HepG2 (cell line): ENCODE measurements around the gene MYH7. TPM values are rescaled to one million over a fixed set of nuclear protein-coding genes. Genes with fewer than 3 reads are reported as not detected.

Experiments
- ATF4 ChIP-seq, 2 experiments: fragments of 450-650 bp in 1 of 2; sonication (generic) in 1 of 2; formaldehyde crosslinking; IDR thresholded peaks; 2 replicates each; pipeline versions ENCODE4 v1.5.0 to v1.8.0; 2020 to 2022; ENCODE audit warnings: mild to moderate bottlenecking in 1 of 2, missing genetic modification reagents in 1 of 2
- PATZ1 ChIP-seq: sonication (generic); formaldehyde crosslinking; IDR thresholded peaks from 2 replicates; pipeline ENCODE4 v1.4.0; 2020; ENCODE audit warnings: missing genetic modification reagents
- STAG1 ChIP-seq: sonication (generic); formaldehyde crosslinking; IDR thresholded peaks from 2 replicates; pipeline ENCODE4 v1.4.0; 2020; ENCODE audit warnings: missing genetic modification reagents
- XRCC5 ChIP-seq: fragments of 200-400 bp; formaldehyde crosslinking; optimal IDR thresholded peaks from 2 replicates; pipeline ENCODE3; 2017; ENCODE audit warnings: mild to moderate bottlenecking, low read length
- ZBTB3 ChIP-seq: sonication (generic); formaldehyde crosslinking; IDR thresholded peaks from 2 replicates; pipeline ENCODE4 v1.4.0; 2020; ENCODE audit warnings: low read depth, mild to moderate bottlenecking, moderate library complexity, missing genetic modification reagents, borderline replicate concordance
- ZFYVE20 ChIP-seq: sonication (generic); formaldehyde crosslinking; IDR thresholded peaks from 2 replicates; pipeline ENCODE4 v1.8.0; 2023; ENCODE audit warnings: low read depth, mild to moderate bottlenecking, moderate library complexity, missing genetic modification reagents, borderline replicate concordance
- polyA plus RNA-seq, 8 experiments: library from polyadenylated mRNA; depleted of rRNA in 3 of 8; stranded (reverse) in 7 of 8; unstranded in 1 of 8; fragments of >200 nt; fragmentation: Illumina TruSeq in 4 of 8; extraction: Trizol in 4 of 8; gene quantifications; 2 replicates each; pipeline versions ENCODE4 v1.2.1 to v1.2.3, GENCODE V29; 2011 to 2016; ENCODE audit warnings: low read depth in 4 of 8, missing spikeins in 1 of 8, mixed read lengths in 1 of 8; ENCODE audit not compliant: insufficient read depth in 1 of 8
- total RNA-seq, 5 experiments: library from RNA; depleted of rRNA; stranded (reverse); fragments of >200 nt; fragmentation: Illumina TruSeq; extraction: Trizol; gene quantifications; 2 replicates each; pipeline ENCODE4 v1.2.3, GENCODE V29; 2016; ENCODE audit warnings: low read depth in 1 of 5
- TF ChIP-seq, protein P1 (sequence below): sonication (generic); formaldehyde crosslinking; IDR thresholded peaks from 2 replicates; pipeline ENCODE4 v1.5.1; 2020; ENCODE audit warnings: mild to moderate bottlenecking, moderate library complexity, missing genetic modification reagents

The MYH7 gene
- total and polyA plus RNA-seq, 2 of the 13 experiments (the other 11 are each of a cell fraction or from before 2014, with no cell fraction given): 0.04 TPM; not detected in 1

DNA sequence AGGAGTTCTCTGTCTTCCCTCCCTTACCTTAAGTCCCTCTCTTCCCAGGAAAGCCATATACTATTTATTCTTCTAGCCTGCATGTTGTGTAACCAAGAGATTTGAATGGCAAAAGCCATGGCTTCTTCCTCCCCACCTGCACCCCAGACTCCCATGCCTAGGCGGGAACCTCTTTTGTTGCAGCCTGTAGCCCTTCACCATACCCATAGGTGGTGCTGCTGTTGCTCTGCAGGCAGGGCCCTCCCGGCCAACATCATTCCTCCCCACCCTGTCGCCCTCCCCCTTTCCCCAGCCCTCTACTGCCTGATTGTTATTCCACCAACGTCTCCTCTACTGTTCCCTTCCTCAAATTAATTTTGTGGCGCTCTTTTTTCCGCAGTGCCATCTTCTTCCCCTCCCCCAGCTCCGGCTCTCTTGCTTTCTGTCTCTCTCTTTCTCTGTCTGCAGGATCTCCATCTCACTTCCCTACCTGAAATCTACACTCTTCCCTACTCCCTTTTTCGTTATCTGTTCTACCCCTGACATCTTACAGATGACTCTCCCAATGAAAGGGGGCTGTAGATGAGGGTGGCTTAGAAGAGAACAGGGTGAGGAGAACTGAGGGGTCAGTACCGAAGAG lies 47.9 kb upstream of the MYH7 start (continued):
- TF ChIP-seq ZFYVE20 (CRISPR knock-in tag): no peak
- TF ChIP-seq, protein P1, sequence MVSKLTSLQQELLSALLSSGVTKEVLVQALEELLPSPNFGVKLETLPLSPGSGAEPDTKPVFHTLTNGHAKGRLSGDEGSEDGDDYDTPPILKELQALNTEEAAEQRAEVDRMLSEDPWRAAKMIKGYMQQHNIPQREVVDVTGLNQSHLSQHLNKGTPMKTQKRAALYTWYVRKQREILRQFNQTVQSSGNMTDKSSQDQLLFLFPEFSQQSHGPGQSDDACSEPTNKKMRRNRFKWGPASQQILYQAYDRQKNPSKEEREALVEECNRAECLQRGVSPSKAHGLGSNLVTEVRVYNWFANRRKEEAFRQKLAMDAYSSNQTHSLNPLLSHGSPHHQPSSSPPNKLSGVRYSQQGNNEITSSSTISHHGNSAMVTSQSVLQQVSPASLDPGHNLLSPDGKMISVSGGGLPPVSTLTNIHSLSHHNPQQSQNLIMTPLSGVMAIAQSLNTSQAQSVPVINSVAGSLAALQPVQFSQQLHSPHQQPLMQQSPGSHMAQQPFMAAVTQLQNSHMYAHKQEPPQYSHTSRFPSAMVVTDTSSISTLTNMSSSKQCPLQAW: peak; percentile 36; the same call in 1 of the 2 replicates
- TF ChIP-seq ZBTB3 (CRISPR knock-in tag): no peak
- peak; percentile 69 for TF ChIP-seq PATZ1 (CRISPR knock-in tag)
- 0 out of 4 replicates have a peak, but pooled peaks of 1 of the 2 experiments have one; percentile 18 for TF ChIP-seq ATF4 (CRISPR knock-in tag; IDR thresholded peaks at IDR 0.05)
- peak; percentile 75 for TF ChIP-seq STAG1 (CRISPR knock-in tag)
- peak; percentile 79 for TF ChIP-seq XRCC5
- TF ChIP-seq, all 625 proteins: peak for 22
